B cell (primary cell): ENCODE measurements around the gene SPTBN2. TPM values are rescaled to one million over a fixed set of nuclear protein-coding genes. Genes with fewer than 3 reads are reported as not detected.
A peak's percentile ranks its signal among the peaks of the same experiment; 100 is the strongest.

Source experiments
- ATAC-seq: fragments of 200-7000 bp; cut with Tn5 transposase; one replicate; pipeline ENCODE4 v1.10.0; 2021; ENCODE audit warnings: low read depth, mild to moderate bottlenecking, moderate number of reproducible peaks, moderate library complexity
- CTCF ChIA-PET: fragments of 350-600 bp; sonication (Branson Sonifier 250); formaldehyde crosslinking; loops from one replicate; lab custom pipeline; 2021; ENCODE audit warnings: antibody characterized with exemption, inconsistent platforms; lab: Charles Lee
- POLR2A ChIA-PET: fragments of 350-600 bp; sonication (Branson Sonifier 250); formaldehyde crosslinking; loops from one replicate; lab custom pipeline; 2021; ENCODE audit warnings: antibody characterized with exemption; lab: Charles Lee
- DNase-seq: peaks from one replicate; pipeline ENCODE4 v3.0.0; 2013
- H2AFZ ChIP-seq: 2 replicates; pipeline ENCODE4 v1.6.1; 2012; ENCODE audit warnings: mild to moderate bottlenecking, low read depth, low read length; ENCODE audit not compliant: insufficient read depth, poor library complexity, severe bottlenecking
- H3K27ac ChIP-seq, 2 donors: 1 replicate in 1 of 2; 2 replicates in 1 of 2; pipeline ENCODE4 v1.5.1; 2012 to 2013; ENCODE audit warnings: low read length in 2 of 2, mild to moderate bottlenecking in 2 of 2, moderate library complexity in 1 of 2
- H3K27me3 ChIP-seq, 4 experiments: fragments of 200-600 bp in 1 of 4; sonication (generic) in 1 of 4; replicated peaks in 1 of 4; 1 replicate in 2 of 4; 2 replicates in 2 of 4; pipeline versions ENCODE4 v1.6.1 to v1.7.0; 2013 to 2016; ENCODE audit warnings: low read length in 3 of 4, mild to moderate bottlenecking in 2 of 4, mixed read lengths in 1 of 4, moderate library complexity in 1 of 4; ENCODE audit not compliant: insufficient read depth in 4 of 4, control insufficient read depth in 3 of 4; ENCODE audit errors: control extremely low read depth in 1 of 4
- H3K36me3 ChIP-seq, 2 experiments: replicated peaks in 1 of 2; 1 replicate in 1 of 2; 2 replicates in 1 of 2; pipeline versions ENCODE4 v1.6.1 to v1.7.1; 2013; ENCODE audit warnings: low read length in 1 of 2; ENCODE audit not compliant: insufficient read depth in 2 of 2, control insufficient read depth in 1 of 2; ENCODE audit errors: control extremely low read depth in 1 of 2, extremely low read depth in 1 of 2
- H3K4me1 ChIP-seq, 2 donors: fragments of 200-600 bp in 1 of 2; sonication (generic) in 1 of 2; 1 replicate in 1 of 2; 2 replicates in 1 of 2; pipeline versions ENCODE4 v1.5.1 to v1.6.1; 2013 to 2017; ENCODE audit warnings: low read length in 2 of 2; ENCODE audit not compliant: control insufficient read depth in 2 of 2, insufficient read depth in 2 of 2
- H3K4me2 ChIP-seq: replicated peaks from 2 replicates; pipeline ENCODE3; 2012; ENCODE audit warnings: mild to moderate bottlenecking, low read depth, low read length; ENCODE audit not compliant: poor library complexity, severe bottlenecking
- H3K4me3 ChIP-seq, 5 experiments: fragments of 200-600 bp in 1 of 5; sonication (generic) in 1 of 5; 1 replicate in 3 of 5; 2 replicates in 2 of 5; pipeline versions ENCODE4 v1.5.1 to v1.7.0; 2011 to 2016; ENCODE audit warnings: low read length in 4 of 5, mild to moderate bottlenecking in 4 of 5, low read depth in 2 of 5, control low read depth in 1 of 5, moderate library complexity in 1 of 5; ENCODE audit not compliant: insufficient read depth in 1 of 5; ENCODE audit errors: control extremely low read depth in 1 of 5, extremely low read depth in 1 of 5
- H3K79me2 ChIP-seq: fragments of 200-600 bp; sonication (generic); one replicate; pipeline ENCODE4 v1.6.0; 2016; ENCODE audit warnings: low read length; ENCODE audit not compliant: control insufficient read depth, insufficient read depth
- H3K9ac ChIP-seq: fragments of 200-600 bp; sonication (generic); 2 replicates; pipeline ENCODE4 v1.6.1; 2017; ENCODE audit warnings: mild to moderate bottlenecking, low read length, moderate library complexity
- H3K9me3 ChIP-seq, 3 donors: one replicate each; pipeline versions ENCODE4 v1.6.1 to v1.7.1; 2013; ENCODE audit warnings: low read length in 2 of 3; ENCODE audit not compliant: control insufficient read depth in 2 of 3, insufficient read depth in 1 of 3; ENCODE audit errors: control extremely low read depth in 1 of 3
- H4K20me1 ChIP-seq: 2 replicates; pipeline ENCODE4 v1.6.0; 2012; ENCODE audit warnings: mild to moderate bottlenecking, low read length; ENCODE audit not compliant: insufficient read depth, control insufficient read depth, poor library complexity, severe bottlenecking
- H3K27ac Mint-ChIP-seq: one replicate; pipeline ENCODE4 v1.8.0; 2021; ENCODE audit warnings: mixed read lengths
- H3K27me3 Mint-ChIP-seq: one replicate; pipeline ENCODE4 v1.8.0; 2021; ENCODE audit warnings: mixed read lengths
- H3K4me1 Mint-ChIP-seq: one replicate; pipeline ENCODE4 v1.8.0; 2021; ENCODE audit warnings: mixed read lengths
- H3K4me3 Mint-ChIP-seq: one replicate; pipeline ENCODE4 v1.8.0; 2021; ENCODE audit warnings: mixed read lengths
- H3K9me3 Mint-ChIP-seq: one replicate; pipeline ENCODE4 v1.8.0; 2022; ENCODE audit warnings: mixed read lengths; ENCODE audit not compliant: insufficient read depth
- CTCF ChIP-seq: fragments of 200-600 bp; IDR thresholded peaks from one replicate; pipeline ENCODE4 v1.8.0; 2022; ENCODE audit warnings: antibody characterized with exemption, mild to moderate bottlenecking
- EZH2 ChIP-seq: IDR thresholded peaks from 2 replicates; pipeline ENCODE4 v1.6.1; 2012; ENCODE audit warnings: borderline replicate concordance, low read depth, mild to moderate bottlenecking, moderate library complexity, low read length; ENCODE audit not compliant: insufficient read depth, poor library complexity, severe bottlenecking
- WGBS: methylation state at CpG from one replicate; pipeline ENCODE4 v1.1.5; 2013; ENCODE audit warnings: missing lambda C conversion rate; ENCODE audit not compliant: insufficient coverage; 5-methylcytosine and 5-hydroxymethylcytosine counted together
- intact Hi-C: fragments of 100-400 bp; cut with micrococcal nuclease; formaldehyde crosslinking; loops from one replicate; pipeline ENCODE4 v1.10.0; 2022
- polyA plus RNA-seq: library from polyadenylated mRNA; depleted of rRNA; stranded (reverse); fragments of >200 nt; gene quantifications from 2 replicates; pipeline ENCODE4 v1.2.3, GENCODE V29; 2012
- total RNA-seq, 2 donors: library from RNA; stranded (reverse); fragments of 120-200 nt in 1 of 2; gene quantifications; 1 replicate in 1 of 2; 2 replicates in 1 of 2; pipeline versions ENCODE4 v1.2.3 to v1.2.4, GENCODE V29; 2013 to 2022

SPTBN2 gene
- total and polyA plus RNA-seq, 2 donors (not counting 1 experiment from before 2014, with no cell fraction given): 0.67 to 1.2 TPM

- Histone ChIP-seq H3K9ac (no peak overlapping the region), H3K27ac (no peak overlapping the region), H2AFZ (no peak overlapping the region), H3K36me3 (peaks cover 2% of the 10 kb centered on the region in 2 experiments), H3K4me2 (no peak overlapping the region), H4K20me1 (peaks cover 24% of the 10 kb centered on the region), H3K79me2 (peaks cover 76% of the 10 kb centered on the region), H3K27me3 (no peaks in the 10 kb centered on the region), H3K9me3 (no peaks in the 10 kb centered on the region), H3K4me3 (no peak overlapping the region), H3K4me1 (peaks cover 7 to 16% of the 10 kb centered on the region in 2 donors)
- ChIA-PET CTCF (no interaction called here), POLR2A (no interaction called here)
- Mint-ChIP-seq H3K9me3 (no peaks in the 10 kb centered on the region), H3K27me3 (no peaks in the 10 kb centered on the region), H3K4me3 (peak overlapping the region; percentile 13), H3K4me1 (peaks cover 32% of the 10 kb centered on the region), H3K27ac (no peak overlapping the region)
- intact Hi-C loops: no loop called here
- DNase-seq (no peak), ATAC-seq (no peak)
- TF ChIP-seq CTCF (no peak), EZH2 (no peak)
- no CpG with 5 or more reads among the region's 7 CpGs for WGBS
Observed at GRCh38 chr11:66747480-66747879, 18.5 kb upstream of the SPTBN2 start.

- ChIA-PET CTCF (interaction anchor here (0.7 to 0.8 kb wide), 2 partner anchors 50 to 52 kb away, joined by 3 read pairs; no protein-coding TSS in a partner anchor), POLR2A (interaction anchor here (0.6 to 1.4 kb wide), 7 partner anchors 53 to 463 kb away, joined by 3 to 8 read pairs (median 4); partner anchors contain the start of genes KDM2A and RBM4B)
- intact Hi-C loops: loop anchor here (2.0 kb wide), 2 partner anchors 55 to 89 kb away; no protein-coding TSS in a partner anchor
- Histone ChIP-seq H3K9ac (peak overlapping the region; percentile 96), H3K4me3 (peak overlapping the region; percentile 47 to 97 (median 95)), H3K27me3 (no peaks in the 10 kb centered on the region), H4K20me1 (peaks cover 11% of the 10 kb centered on the region), H3K79me2 (peaks cover 59% of the 10 kb centered on the region), H3K36me3 (peaks cover 2% of the 10 kb centered on the region in 2 experiments), H3K27ac (no peak overlapping the region), H2AFZ (peak overlapping the region; percentile 98), H3K4me2 (peak overlapping the region; percentile 96), H3K4me1 (peaks cover 7 to 16% of the 10 kb centered on the region in 2 donors), H3K9me3 (peaks cover 2 to 12% (median 8%) of the 10 kb centered on the region in 3 donors)
- TF ChIP-seq CTCF (no peak), EZH2 (no peak)
- 56% methylated on average over 42 of the region's 45 CpGs for WGBS
- peaks cover 32% of the 10 kb centered on the region for H3K4me1 Mint-ChIP-seq
- peak overlapping the region; percentile 96 for H3K4me3 Mint-ChIP-seq
- ATAC-seq (peak; percentile 38), DNase-seq (peak; percentile 64)
- no peaks in the 10 kb centered on the region for H3K27me3 Mint-ChIP-seq
- peaks cover 4% of the 10 kb centered on the region for H3K9me3 Mint-ChIP-seq
- peak overlapping the region; percentile 85 for H3K27ac Mint-ChIP-seq
Observed at GRCh38 chr11:66745356-66746235, 16.6 kb upstream of the SPTBN2 start.
